Neural cell (in vitro differentiated cells): Measurements from ENCODE around the gene NINJ1.

Experiments used
- EP300 ChIP-seq: fragments of 450-650 bp; conservative IDR thresholded peaks from 2 replicates; pipeline ENCODE4 v1.6.1; 2014; ENCODE audit warnings: antibody characterized with exemption, mild to moderate bottlenecking, moderate library complexity; ENCODE audit not compliant: poor library complexity, severe bottlenecking
- EZH2 ChIP-seq: fragments of 200-600, 300-800 bp; shearing (Covaris generic), sonication (generic); IDR thresholded peaks from 2 replicates; pipeline ENCODE4 v1.6.1; 2014; ENCODE audit warnings: antibody characterized with exemption, low read length, borderline replicate concordance, mild to moderate bottlenecking; ENCODE audit not compliant: insufficient read depth, poor library complexity, severe bottlenecking
- MXI1 ChIP-seq: fragments of 450-650 bp; conservative IDR thresholded peaks from 2 replicates; pipeline ENCODE4 v1.6.1; 2014; ENCODE audit warnings: antibody characterized with exemption, mild to moderate bottlenecking; ENCODE audit not compliant: poor library complexity, severe bottlenecking
- SMC3 ChIP-seq: fragments of 450-650 bp; conservative IDR thresholded peaks from 2 replicates; pipeline ENCODE4 v1.6.1; 2014; ENCODE audit warnings: antibody characterized with exemption, mild to moderate bottlenecking, moderate library complexity; ENCODE audit not compliant: poor library complexity
- TF ChIP-seq, protein P1 (sequence below): fragments of 450-650 bp; IDR thresholded peaks from 2 replicates; pipeline ENCODE4 v1.5.1; 2014; ENCODE audit warnings: antibody characterized with exemption, mild to moderate bottlenecking, moderate library complexity; ENCODE audit not compliant: poor library complexity, severe bottlenecking
- TF ChIP-seq, protein P2 (sequence below): IDR thresholded peaks from 2 replicates; pipeline ENCODE4 v1.6.1; 2012; ENCODE audit warnings: borderline replicate concordance

DNA sequence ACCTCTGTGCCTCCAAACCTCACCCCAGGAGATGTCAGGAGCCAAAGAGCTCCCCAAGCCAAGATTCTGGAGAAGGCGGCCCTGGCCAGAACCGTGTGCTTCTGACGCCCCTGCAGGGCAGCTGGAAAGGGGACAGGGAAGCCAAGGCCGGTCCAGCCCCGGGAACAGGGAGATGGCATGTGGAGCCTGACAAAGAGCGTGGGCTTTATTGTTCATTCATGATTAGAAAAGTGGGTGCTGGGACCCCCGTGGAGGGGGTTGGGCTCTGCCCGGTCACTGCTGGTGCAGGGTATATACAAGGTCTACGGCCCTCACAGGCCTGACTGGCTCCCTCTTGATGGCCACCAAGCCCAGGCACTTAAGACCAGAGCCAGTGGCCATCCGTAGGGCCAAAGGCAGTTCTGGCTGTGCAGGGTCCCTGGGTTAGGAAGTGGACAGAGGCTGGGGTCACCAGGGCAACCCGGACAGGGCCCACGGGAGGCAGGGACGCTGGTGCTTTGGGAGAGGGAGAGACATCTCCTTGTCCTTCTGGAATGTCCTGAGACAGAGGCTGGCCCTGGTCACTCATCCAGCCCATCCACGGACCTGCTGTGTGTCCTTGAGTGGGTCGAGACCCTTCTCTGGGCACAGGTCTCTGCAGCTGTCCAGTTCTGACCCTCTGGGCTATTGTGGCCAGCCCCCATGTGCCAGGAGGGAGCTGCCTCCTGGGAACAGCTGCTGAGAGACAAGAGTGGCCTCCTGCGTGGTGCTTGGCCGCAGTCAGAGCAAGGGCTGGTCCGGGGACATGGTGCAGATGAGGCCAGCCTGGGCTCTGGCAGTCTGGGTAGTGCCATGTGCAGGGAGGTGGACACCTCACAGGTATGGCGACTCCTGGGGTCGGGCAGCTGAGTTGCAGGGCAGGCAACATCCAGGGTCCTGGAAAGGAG lies 12.5 kb downstream of the NINJ1 start:
- TF ChIP-seq, protein P1, sequence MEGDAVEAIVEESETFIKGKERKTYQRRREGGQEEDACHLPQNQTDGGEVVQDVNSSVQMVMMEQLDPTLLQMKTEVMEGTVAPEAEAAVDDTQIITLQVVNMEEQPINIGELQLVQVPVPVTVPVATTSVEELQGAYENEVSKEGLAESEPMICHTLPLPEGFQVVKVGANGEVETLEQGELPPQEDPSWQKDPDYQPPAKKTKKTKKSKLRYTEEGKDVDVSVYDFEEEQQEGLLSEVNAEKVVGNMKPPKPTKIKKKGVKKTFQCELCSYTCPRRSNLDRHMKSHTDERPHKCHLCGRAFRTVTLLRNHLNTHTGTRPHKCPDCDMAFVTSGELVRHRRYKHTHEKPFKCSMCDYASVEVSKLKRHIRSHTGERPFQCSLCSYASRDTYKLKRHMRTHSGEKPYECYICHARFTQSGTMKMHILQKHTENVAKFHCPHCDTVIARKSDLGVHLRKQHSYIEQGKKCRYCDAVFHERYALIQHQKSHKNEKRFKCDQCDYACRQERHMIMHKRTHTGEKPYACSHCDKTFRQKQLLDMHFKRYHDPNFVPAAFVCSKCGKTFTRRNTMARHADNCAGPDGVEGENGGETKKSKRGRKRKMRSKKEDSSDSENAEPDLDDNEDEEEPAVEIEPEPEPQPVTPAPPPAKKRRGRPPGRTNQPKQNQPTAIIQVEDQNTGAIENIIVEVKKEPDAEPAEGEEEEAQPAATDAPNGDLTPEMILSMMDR, result no peak
- TF ChIP-seq EZH2 (no peak), SMC3 (no peak), MXI1 (no peak), EP300 (no peak)
- TF ChIP-seq, protein P2, sequence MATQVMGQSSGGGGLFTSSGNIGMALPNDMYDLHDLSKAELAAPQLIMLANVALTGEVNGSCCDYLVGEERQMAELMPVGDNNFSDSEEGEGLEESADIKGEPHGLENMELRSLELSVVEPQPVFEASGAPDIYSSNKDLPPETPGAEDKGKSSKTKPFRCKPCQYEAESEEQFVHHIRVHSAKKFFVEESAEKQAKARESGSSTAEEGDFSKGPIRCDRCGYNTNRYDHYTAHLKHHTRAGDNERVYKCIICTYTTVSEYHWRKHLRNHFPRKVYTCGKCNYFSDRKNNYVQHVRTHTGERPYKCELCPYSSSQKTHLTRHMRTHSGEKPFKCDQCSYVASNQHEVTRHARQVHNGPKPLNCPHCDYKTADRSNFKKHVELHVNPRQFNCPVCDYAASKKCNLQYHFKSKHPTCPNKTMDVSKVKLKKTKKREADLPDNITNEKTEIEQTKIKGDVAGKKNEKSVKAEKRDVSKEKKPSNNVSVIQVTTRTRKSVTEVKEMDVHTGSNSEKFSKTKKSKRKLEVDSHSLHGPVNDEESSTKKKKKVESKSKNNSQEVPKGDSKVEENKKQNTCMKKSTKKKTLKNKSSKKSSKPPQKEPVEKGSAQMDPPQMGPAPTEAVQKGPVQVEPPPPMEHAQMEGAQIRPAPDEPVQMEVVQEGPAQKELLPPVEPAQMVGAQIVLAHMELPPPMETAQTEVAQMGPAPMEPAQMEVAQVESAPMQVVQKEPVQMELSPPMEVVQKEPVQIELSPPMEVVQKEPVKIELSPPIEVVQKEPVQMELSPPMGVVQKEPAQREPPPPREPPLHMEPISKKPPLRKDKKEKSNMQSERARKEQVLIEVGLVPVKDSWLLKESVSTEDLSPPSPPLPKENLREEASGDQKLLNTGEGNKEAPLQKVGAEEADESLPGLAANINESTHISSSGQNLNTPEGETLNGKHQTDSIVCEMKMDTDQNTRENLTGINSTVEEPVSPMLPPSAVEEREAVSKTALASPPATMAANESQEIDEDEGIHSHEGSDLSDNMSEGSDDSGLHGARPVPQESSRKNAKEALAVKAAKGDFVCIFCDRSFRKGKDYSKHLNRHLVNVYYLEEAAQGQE, result no peak
